H9 (cell line): ENCODE measurements around the gene BAIAP2L1. TPM values are rescaled to one million over a fixed set of nuclear protein-coding genes. Genes with fewer than 3 reads are reported as not detected.

ENCODE experiments used
- DNase-seq: peaks from one replicate; pipeline ENCODE4 v3.0.0-alpha.2; 2017
- H2AFZ ChIP-seq: one replicate; pipeline ENCODE4 v1.6.1; 2013; ENCODE audit warnings: mild to moderate bottlenecking, low read length, control low read depth, moderate library complexity
- H2AK5ac ChIP-seq: 2 replicates; pipeline ENCODE4 v1.6.1; 2013; ENCODE audit warnings: low read length, control low read depth, mixed read lengths; ENCODE audit not compliant: insufficient read length
- H2BK120ac ChIP-seq: one replicate; pipeline ENCODE4 v1.6.1; 2013; ENCODE audit warnings: low read depth, mild to moderate bottlenecking, low read length, control low read depth, inconsistent platforms; ENCODE audit not compliant: poor library complexity, severe bottlenecking
- H2BK12ac ChIP-seq: 2 replicates; pipeline ENCODE4 v1.6.1; 2013; ENCODE audit warnings: low read length, control low read depth, mixed read lengths, low read depth; ENCODE audit not compliant: insufficient read length
- H2BK15ac ChIP-seq: 2 replicates; pipeline ENCODE4 v1.6.1; 2013; ENCODE audit warnings: low read depth, low read length, control low read depth
- H2BK20ac ChIP-seq: one replicate; pipeline ENCODE4 v1.6.1; 2013; ENCODE audit warnings: low read depth, mild to moderate bottlenecking, low read length, control low read depth, inconsistent platforms; ENCODE audit not compliant: poor library complexity, severe bottlenecking
- H2BK5ac ChIP-seq: 2 replicates; pipeline ENCODE4 v1.6.1; 2013; ENCODE audit warnings: low read length, control low read depth, mixed read lengths; ENCODE audit not compliant: insufficient read length
- H3K14ac ChIP-seq: 2 replicates; pipeline ENCODE4 v1.6.1; 2013; ENCODE audit warnings: low read length, control low read depth; ENCODE audit not compliant: insufficient read depth
- H3K18ac ChIP-seq: 2 replicates; pipeline ENCODE4 v1.6.1; 2013; ENCODE audit warnings: low read depth, mild to moderate bottlenecking, mixed read lengths, low read length, control low read depth; ENCODE audit not compliant: insufficient read length
- H3K23ac ChIP-seq: 2 replicates; pipeline ENCODE4 v1.6.1; 2013; ENCODE audit warnings: low read length, control low read depth, mixed read lengths, low read depth; ENCODE audit not compliant: insufficient read length
- H3K23me2 ChIP-seq: 2 replicates; pipeline ENCODE4 v1.6.1; 2013; ENCODE audit warnings: low read depth, mild to moderate bottlenecking, mixed read lengths, low read length, control low read depth; ENCODE audit not compliant: insufficient read length, poor library complexity, severe bottlenecking
- H3K27ac ChIP-seq: 2 replicates; pipeline ENCODE4 v1.5.1; 2013; ENCODE audit warnings: low read length, control low read depth, mixed read lengths, low read depth; ENCODE audit not compliant: insufficient read length
- H3K27me3 ChIP-seq: 2 replicates; pipeline ENCODE4 v1.6.1; 2013; ENCODE audit warnings: low read length, control low read depth, inconsistent platforms; ENCODE audit not compliant: insufficient read depth
- H3K4ac ChIP-seq: 2 replicates; pipeline ENCODE4 v1.6.1; 2013; ENCODE audit warnings: low read depth, mild to moderate bottlenecking, control low read depth, inconsistent platforms, low read length, moderate library complexity
- H3K4me1 ChIP-seq: 2 replicates; pipeline ENCODE4 v1.6.1; 2013; ENCODE audit warnings: low read length, control low read depth, inconsistent platforms; ENCODE audit not compliant: insufficient read depth
- H3K4me2 ChIP-seq: 2 replicates; pipeline ENCODE4 v1.6.1; 2013; ENCODE audit warnings: low read length, control low read depth, mixed read lengths; ENCODE audit not compliant: insufficient read length, insufficient read depth
- H3K56ac ChIP-seq: 2 replicates; pipeline ENCODE4 v1.6.1; 2013; ENCODE audit warnings: low read depth, mild to moderate bottlenecking, mixed read lengths, low read length, control low read depth; ENCODE audit not compliant: insufficient read length
- H3K79me1 ChIP-seq: 2 replicates; pipeline ENCODE4 v1.6.1; 2013; ENCODE audit warnings: low read depth, mild to moderate bottlenecking, moderate library complexity, low read length, control low read depth, inconsistent platforms; ENCODE audit not compliant: insufficient read depth, poor library complexity, severe bottlenecking
- H3K79me2 ChIP-seq: 2 replicates; pipeline ENCODE4 v1.6.1; 2013; ENCODE audit warnings: low read length, control low read depth, inconsistent platforms; ENCODE audit not compliant: insufficient read depth
- H3K9ac ChIP-seq: 2 replicates; pipeline ENCODE4 v1.6.1; 2013; ENCODE audit warnings: low read length, control low read depth, mixed read lengths; ENCODE audit not compliant: insufficient read length; ENCODE audit errors: extremely low read depth
- H3K9me3 ChIP-seq: one replicate; pipeline ENCODE4 v1.6.1; 2013; ENCODE audit warnings: low read depth, low read length, inconsistent platforms; ENCODE audit not compliant: control insufficient read depth
- H3T11ph ChIP-seq: one replicate; pipeline ENCODE4 v1.6.1; 2013; ENCODE audit warnings: mild to moderate bottlenecking, low read length, control low read depth, inconsistent platforms
- H4K20me1 ChIP-seq: one replicate; pipeline ENCODE4 v1.6.1; 2013; ENCODE audit not compliant: control insufficient read depth, insufficient read length, insufficient read depth
- H4K5ac ChIP-seq: 2 replicates; pipeline ENCODE4 v1.6.1; 2013; ENCODE audit warnings: low read depth, mild to moderate bottlenecking, mixed read lengths, low read length, control low read depth; ENCODE audit not compliant: insufficient read length
- H4K8ac ChIP-seq: replicated peaks from 2 replicates; pipeline ENCODE4 v1.6.1; 2013; ENCODE audit warnings: low read length, control low read depth, mixed read lengths, low read depth; ENCODE audit not compliant: insufficient read length
- H4K91ac ChIP-seq: 2 replicates; pipeline ENCODE4 v1.6.1; 2013; ENCODE audit warnings: low read depth, mild to moderate bottlenecking, moderate library complexity, mixed read lengths, low read length, control low read depth; ENCODE audit not compliant: insufficient read length
- H3K27ac Mint-ChIP-seq, 3 experiments: 2 replicates in 2 of 3; 3 replicates in 1 of 3; pipeline ENCODE4 v1.8.0; 2020 to 2021; ENCODE audit warnings: mixed read lengths in 3 of 3, mild to moderate bottlenecking in 1 of 3, moderate library complexity in 1 of 3
- H3K27me3 Mint-ChIP-seq: 2 replicates; pipeline ENCODE4 v1.8.0; 2021; ENCODE audit warnings: low read depth, mild to moderate bottlenecking, moderate library complexity, mixed read lengths
- H3K36me3 Mint-ChIP-seq, 3 experiments: 2 replicates in 2 of 3; 3 replicates in 1 of 3; pipeline ENCODE4 v1.8.0; 2020 to 2021; ENCODE audit warnings: low read depth in 3 of 3, mixed read lengths in 3 of 3; ENCODE audit not compliant: insufficient read depth in 1 of 3
- H3K4me1 Mint-ChIP-seq, 2 experiments: 2 replicates each; pipeline ENCODE4 v1.8.0; 2020; ENCODE audit warnings: mixed read lengths in 2 of 2
- H3K4me3 Mint-ChIP-seq, 2 experiments: 2 replicates in 1 of 2; 3 replicates in 1 of 2; pipeline ENCODE4 v1.8.0; 2020 to 2021; ENCODE audit warnings: mild to moderate bottlenecking in 2 of 2, mixed read lengths in 2 of 2, moderate library complexity in 1 of 2
- H3K9me3 Mint-ChIP-seq, 2 experiments: 2 replicates in 1 of 2; 3 replicates in 1 of 2; pipeline ENCODE4 v1.8.0; 2020; ENCODE audit warnings: mild to moderate bottlenecking in 2 of 2, mixed read lengths in 2 of 2, moderate library complexity in 1 of 2
- WGBS: extraction: QIAGEN DNeasy Blood & Tissue Kit; methylation state at CpG from one replicate; pipeline ENCODE4 v1.1.7; 2013; ENCODE audit warnings: missing lambda C conversion rate, low lambda C conversion rate, mixed read lengths; ENCODE audit not compliant: insufficient read length; ENCODE audit errors: extremely low coverage; 5-methylcytosine and 5-hydroxymethylcytosine counted together
- total RNA-seq: library from RNA; stranded (reverse); gene quantifications from 2 replicates; pipeline ENCODE4 v1.2.1, GENCODE V29; 2021
- TF ChIP-seq, protein P1 (sequence below): fragments of 200-600 bp; sonication (generic); conservative IDR thresholded peaks from 3 replicates; pipeline ENCODE4 v1.8.0; 2021; ENCODE audit warnings: antibody characterized with exemption, mild to moderate bottlenecking

The BAIAP2L1 gene
- total RNA-seq, 1 experiment from 2014 or later = 25.9 TPM

DNA sequence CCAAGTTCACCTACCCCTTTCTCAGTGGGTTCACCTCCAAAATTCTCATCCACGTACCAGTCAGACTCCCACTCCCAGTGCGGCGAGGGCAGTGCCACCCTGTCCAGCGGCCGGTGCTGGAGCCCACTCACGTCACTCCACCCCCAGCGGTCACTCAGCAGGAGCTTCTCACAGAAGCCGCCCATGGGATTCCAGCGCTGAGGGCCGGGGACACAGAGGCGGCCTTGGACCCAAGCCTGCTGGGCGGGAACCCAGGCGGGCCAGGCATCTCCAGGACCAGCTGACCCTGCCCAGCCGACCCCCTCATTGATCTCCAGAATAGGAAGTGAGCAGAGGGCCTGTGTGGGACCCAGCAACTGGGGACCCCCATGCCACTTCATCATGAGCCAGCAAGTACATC lies 156.0 kb downstream of the BAIAP2L1 start:
- Mint-ChIP-seq H3K4me3 (no peak overlapping the region), H3K4me1 (peaks cover 0 to 14% of the 10 kb centered on the region in 2 experiments; a peak in 3 of 4 replicates), H3K9me3 (no peaks in the 10 kb centered on the region), H3K36me3 (peaks cover 0 to 3% (median 2%) of the 10 kb centered on the region in 3 experiments; a peak in 2 of 7 replicates), H3K27ac (no peak overlapping the region), H3K27me3 (no peaks in the 10 kb centered on the region)
- Histone ChIP-seq H3K79me1 (no peaks in the 10 kb centered on the region), H2AK5ac (no peak overlapping the region), H3T11ph (no peak overlapping the region), H3K14ac (no peak overlapping the region), H2BK20ac (no peak overlapping the region), H3K4ac (no peak overlapping the region), H4K5ac (no peak overlapping the region), H2AFZ (no peak overlapping the region), H3K23me2 (no peaks in the 10 kb centered on the region), H4K8ac (no peak overlapping the region), H3K4me2 (no peak overlapping the region), H3K23ac (no peak overlapping the region), H4K20me1 (no peaks in the 10 kb centered on the region), H2BK120ac (no peak overlapping the region), H3K27me3 (no peaks in the 10 kb centered on the region), H3K4me1 (no peaks in the 10 kb centered on the region), H4K91ac (no peak overlapping the region), H3K18ac (no peak overlapping the region), H3K9ac (no peak overlapping the region), H3K9me3 (no peaks in the 10 kb centered on the region), H2BK5ac (no peak overlapping the region), H2BK15ac (no peak overlapping the region), H3K56ac (no peak overlapping the region), H3K79me2 (no peaks in the 10 kb centered on the region), H2BK12ac (no peak overlapping the region), H3K27ac (no peak overlapping the region)
- WGBS = no CpG with 5 or more reads among the region's 14 CpGs
- DNase-seq = no peak
- TF ChIP-seq, protein P1, sequence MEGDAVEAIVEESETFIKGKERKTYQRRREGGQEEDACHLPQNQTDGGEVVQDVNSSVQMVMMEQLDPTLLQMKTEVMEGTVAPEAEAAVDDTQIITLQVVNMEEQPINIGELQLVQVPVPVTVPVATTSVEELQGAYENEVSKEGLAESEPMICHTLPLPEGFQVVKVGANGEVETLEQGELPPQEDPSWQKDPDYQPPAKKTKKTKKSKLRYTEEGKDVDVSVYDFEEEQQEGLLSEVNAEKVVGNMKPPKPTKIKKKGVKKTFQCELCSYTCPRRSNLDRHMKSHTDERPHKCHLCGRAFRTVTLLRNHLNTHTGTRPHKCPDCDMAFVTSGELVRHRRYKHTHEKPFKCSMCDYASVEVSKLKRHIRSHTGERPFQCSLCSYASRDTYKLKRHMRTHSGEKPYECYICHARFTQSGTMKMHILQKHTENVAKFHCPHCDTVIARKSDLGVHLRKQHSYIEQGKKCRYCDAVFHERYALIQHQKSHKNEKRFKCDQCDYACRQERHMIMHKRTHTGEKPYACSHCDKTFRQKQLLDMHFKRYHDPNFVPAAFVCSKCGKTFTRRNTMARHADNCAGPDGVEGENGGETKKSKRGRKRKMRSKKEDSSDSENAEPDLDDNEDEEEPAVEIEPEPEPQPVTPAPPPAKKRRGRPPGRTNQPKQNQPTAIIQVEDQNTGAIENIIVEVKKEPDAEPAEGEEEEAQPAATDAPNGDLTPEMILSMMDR = no peak
